Ishikawa (cell line): ENCODE measurements around the gene C1GALT1C1L.

Experiments
- EP300 ChIP-seq: IDR thresholded peaks from 2 replicates; pipeline ENCODE4 v1.6.1; 2012; ENCODE audit warnings: borderline replicate concordance
- TCF12 ChIP-seq: IDR thresholded peaks from 2 replicates; pipeline ENCODE4 v1.6.1; 2012; ENCODE audit warnings: low read depth
- YY1 ChIP-seq: IDR thresholded peaks from 2 replicates; pipeline ENCODE4 v1.6.1; 2012; ENCODE audit warnings: low read depth
- TF ChIP-seq, protein P1 (sequence below): IDR thresholded peaks from 2 replicates; pipeline ENCODE4 v1.6.1; 2012; ENCODE audit warnings: low read depth, mild to moderate bottlenecking
- TF ChIP-seq, protein P2 (sequence below): IDR thresholded peaks from 2 replicates; pipeline ENCODE4 v1.6.1; 2012

DNA sequence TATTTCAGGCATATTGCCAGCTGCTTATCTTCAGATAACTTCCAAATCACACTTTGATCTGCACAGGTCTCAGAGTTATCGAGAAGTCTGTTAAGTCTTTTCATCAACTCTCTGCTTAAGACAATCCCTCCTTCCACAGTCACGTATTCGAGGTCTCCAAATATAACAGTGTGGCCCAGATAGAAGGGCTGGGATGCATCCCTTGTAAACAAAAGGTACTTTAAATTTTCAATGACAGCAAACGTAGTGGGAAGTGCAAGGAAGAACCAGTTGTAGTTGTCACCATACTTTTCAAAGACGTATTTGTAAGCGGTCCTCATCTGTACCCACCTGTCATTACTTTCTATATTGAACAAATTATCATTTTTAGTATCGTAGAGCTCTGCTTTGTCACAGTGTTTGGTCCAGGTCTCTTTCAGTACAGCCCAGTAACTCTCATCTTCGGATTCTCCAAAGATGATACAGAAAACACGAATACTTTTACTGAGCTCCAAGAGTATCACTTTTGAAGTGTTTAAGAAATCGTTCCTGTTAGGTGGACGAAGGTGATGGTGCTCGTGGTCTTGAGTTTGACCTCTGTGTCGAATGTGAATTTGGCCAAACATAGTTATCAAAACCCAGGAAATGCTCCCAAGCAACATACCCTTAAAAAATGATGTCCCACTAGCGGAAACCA, 445 bp downstream of the C1GALT1C1L start:
- TF ChIP-seq, protein P1, sequence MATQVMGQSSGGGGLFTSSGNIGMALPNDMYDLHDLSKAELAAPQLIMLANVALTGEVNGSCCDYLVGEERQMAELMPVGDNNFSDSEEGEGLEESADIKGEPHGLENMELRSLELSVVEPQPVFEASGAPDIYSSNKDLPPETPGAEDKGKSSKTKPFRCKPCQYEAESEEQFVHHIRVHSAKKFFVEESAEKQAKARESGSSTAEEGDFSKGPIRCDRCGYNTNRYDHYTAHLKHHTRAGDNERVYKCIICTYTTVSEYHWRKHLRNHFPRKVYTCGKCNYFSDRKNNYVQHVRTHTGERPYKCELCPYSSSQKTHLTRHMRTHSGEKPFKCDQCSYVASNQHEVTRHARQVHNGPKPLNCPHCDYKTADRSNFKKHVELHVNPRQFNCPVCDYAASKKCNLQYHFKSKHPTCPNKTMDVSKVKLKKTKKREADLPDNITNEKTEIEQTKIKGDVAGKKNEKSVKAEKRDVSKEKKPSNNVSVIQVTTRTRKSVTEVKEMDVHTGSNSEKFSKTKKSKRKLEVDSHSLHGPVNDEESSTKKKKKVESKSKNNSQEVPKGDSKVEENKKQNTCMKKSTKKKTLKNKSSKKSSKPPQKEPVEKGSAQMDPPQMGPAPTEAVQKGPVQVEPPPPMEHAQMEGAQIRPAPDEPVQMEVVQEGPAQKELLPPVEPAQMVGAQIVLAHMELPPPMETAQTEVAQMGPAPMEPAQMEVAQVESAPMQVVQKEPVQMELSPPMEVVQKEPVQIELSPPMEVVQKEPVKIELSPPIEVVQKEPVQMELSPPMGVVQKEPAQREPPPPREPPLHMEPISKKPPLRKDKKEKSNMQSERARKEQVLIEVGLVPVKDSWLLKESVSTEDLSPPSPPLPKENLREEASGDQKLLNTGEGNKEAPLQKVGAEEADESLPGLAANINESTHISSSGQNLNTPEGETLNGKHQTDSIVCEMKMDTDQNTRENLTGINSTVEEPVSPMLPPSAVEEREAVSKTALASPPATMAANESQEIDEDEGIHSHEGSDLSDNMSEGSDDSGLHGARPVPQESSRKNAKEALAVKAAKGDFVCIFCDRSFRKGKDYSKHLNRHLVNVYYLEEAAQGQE, result no peak
- TF ChIP-seq, protein P2, sequence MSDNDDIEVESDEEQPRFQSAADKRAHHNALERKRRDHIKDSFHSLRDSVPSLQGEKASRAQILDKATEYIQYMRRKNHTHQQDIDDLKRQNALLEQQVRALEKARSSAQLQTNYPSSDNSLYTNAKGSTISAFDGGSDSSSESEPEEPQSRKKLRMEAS, result no peak
- no peak for TF ChIP-seq YY1
- no peak for TF ChIP-seq EP300
- TF ChIP-seq TCF12, result no peak
